ENCODE data around the gene LPA.

The LPA gene

DNA sequence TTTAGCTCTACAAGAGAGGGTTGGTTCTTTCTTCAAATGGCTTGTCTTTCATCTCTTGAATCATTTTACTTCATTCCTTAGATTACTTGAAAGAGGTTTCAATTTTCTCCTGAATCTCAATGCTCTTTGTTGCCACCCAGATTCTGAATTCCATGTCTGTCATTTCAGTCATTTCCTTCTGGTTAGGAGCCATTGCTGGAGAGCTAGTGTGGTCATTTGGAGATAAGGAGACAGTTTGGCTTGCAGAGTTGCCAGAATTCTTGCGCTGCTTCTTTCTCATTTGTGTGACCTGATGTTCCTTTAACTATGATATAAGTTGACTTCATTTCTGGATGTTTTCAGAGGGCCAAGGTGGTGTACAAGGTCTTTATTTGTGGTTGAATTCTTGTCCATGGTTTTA, 158.1 kb downstream of the LPA start:
- DNase-seq (ENCODE audit: low spot score) (no peak), ATAC-seq (ENCODE audit: low read depth) (no peak)
- H3K27ac ChIP-seq (ENCODE audit: poor library complexity, severe bottlenecking) = no peak overlapping the region
- H3K9me3 ChIP-seq (ENCODE audit: severe bottlenecking) = no peaks in the 10 kb centered on the region
- TF ChIP-seq, protein P1, sequence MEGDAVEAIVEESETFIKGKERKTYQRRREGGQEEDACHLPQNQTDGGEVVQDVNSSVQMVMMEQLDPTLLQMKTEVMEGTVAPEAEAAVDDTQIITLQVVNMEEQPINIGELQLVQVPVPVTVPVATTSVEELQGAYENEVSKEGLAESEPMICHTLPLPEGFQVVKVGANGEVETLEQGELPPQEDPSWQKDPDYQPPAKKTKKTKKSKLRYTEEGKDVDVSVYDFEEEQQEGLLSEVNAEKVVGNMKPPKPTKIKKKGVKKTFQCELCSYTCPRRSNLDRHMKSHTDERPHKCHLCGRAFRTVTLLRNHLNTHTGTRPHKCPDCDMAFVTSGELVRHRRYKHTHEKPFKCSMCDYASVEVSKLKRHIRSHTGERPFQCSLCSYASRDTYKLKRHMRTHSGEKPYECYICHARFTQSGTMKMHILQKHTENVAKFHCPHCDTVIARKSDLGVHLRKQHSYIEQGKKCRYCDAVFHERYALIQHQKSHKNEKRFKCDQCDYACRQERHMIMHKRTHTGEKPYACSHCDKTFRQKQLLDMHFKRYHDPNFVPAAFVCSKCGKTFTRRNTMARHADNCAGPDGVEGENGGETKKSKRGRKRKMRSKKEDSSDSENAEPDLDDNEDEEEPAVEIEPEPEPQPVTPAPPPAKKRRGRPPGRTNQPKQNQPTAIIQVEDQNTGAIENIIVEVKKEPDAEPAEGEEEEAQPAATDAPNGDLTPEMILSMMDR (IDR thresholded peaks at IDR 0.05; ENCODE audit: poor library complexity, severe bottlenecking) = no peak
- no peaks in the 10 kb centered on the region for H3K4me1 ChIP-seq (ENCODE audit: insufficient read depth, poor library complexity, severe bottlenecking)
- no peaks in the 10 kb centered on the region for H3K36me3 ChIP-seq (ENCODE audit: low read depth)
- no peak overlapping the region for H3K4me3 ChIP-seq (ENCODE audit: severe bottlenecking)
- H3K27me3 ChIP-seq (ENCODE audit: insufficient read depth, poor library complexity, severe bottlenecking) = no peaks in the 10 kb centered on the region

DNA sequence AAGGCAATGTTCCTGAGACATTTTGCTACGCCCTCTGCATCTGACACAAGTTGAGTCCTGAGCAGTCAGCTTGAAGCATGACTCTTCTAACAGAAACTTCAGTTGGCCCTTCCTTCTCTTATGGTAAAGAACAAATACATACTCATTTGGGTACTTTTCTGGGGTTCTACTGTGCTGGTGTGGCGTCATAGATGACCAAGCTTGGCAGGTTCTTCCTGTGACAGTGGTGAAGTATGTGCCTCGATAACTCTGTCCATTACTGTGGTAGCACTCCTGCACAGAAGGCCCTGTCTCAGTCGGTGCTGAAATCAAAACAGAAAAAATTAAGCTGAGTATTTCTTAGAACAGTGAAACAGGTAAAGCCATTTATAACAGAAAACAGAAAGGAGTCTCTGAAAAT, 163.4 kb downstream of the LPA start:
- TF ChIP-seq, protein P1 (IDR thresholded peaks at IDR 0.05; ENCODE audit: poor library complexity, severe bottlenecking) = no peak
- DNase-seq (ENCODE audit: low spot score) = no peak
- no peaks in the 10 kb centered on the region for H3K9me3 ChIP-seq (ENCODE audit: severe bottlenecking)

DNA sequence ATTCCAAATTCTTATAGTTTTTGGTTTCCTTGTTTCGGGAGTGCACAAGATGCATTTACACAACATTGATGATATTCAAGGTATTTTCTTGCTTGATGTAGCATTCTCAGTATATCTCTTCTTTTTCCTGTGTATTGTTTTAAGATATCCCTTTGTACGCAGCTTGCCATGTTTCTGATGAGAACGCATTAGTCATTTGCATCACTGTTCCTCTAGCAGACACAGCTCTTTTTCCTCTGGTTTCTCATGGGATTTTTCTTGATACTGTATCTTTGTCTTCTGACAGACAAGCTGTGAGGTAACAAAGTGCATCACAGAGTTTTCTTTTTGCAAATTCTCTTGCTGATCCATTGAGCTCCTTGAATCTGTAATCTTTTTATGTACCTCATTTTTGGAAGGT, 169.5 kb downstream of the LPA start:
- TF ChIP-seq, protein P1 (IDR thresholded peaks at IDR 0.05; ENCODE audit: poor library complexity, severe bottlenecking) = no peak
- ATAC-seq (ENCODE audit: low read depth) = no peak
- Histone ChIP-seq H3K27me3 (ENCODE audit: insufficient read depth, poor library complexity, severe bottlenecking) (no peaks in the 10 kb centered on the region), H3K4me3 (ENCODE audit: severe bottlenecking) (no peak overlapping the region), H3K4me1 (ENCODE audit: insufficient read depth, poor library complexity, severe bottlenecking) (no peaks in the 10 kb centered on the region), H3K36me3 (ENCODE audit: low read depth) (no peaks in the 10 kb centered on the region), H3K9me3 (ENCODE audit: severe bottlenecking) (no peaks in the 10 kb centered on the region), H3K27ac (ENCODE audit: poor library complexity, severe bottlenecking) (no peak overlapping the region)
- DNase-seq (ENCODE audit: low spot score) = no peak

More for the DNA sequence above, 163.4 kb downstream of the LPA start:
- Histone ChIP-seq H3K4me3 (ENCODE audit: severe bottlenecking) (no peak overlapping the region), H3K4me1 (ENCODE audit: insufficient read depth, poor library complexity, severe bottlenecking) (no peaks in the 10 kb centered on the region), H3K27ac (ENCODE audit: poor library complexity, severe bottlenecking) (no peak overlapping the region), H3K36me3 (ENCODE audit: low read depth) (no peaks in the 10 kb centered on the region), H3K27me3 (ENCODE audit: insufficient read depth, poor library complexity, severe bottlenecking) (no peaks in the 10 kb centered on the region)
- no peak for ATAC-seq (ENCODE audit: low read depth)

DNA sequence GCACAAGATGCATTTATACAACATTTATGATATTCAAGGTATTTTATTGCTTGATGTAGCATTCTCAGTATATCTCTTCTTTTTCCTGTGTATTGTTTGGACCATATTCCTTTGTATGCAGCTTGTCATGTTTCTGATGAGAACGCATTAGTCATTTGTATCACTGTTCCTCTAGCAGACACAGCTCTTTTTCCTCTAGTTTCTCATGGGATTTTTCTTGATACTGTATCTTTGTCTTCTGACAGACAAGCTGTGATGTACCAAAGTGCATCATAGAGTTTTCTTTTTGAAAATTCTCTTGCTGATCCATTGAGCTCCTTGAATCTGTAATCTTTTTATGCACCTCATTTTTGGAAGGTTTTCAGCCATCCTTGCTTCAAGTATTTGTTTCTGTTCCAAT, 175.0 kb downstream of the LPA start:
- Histone ChIP-seq H3K4me1 (ENCODE audit: insufficient read depth, poor library complexity, severe bottlenecking) (no peaks in the 10 kb centered on the region), H3K9me3 (ENCODE audit: severe bottlenecking) (no peaks in the 10 kb centered on the region), H3K27ac (ENCODE audit: poor library complexity, severe bottlenecking) (no peak overlapping the region), H3K27me3 (ENCODE audit: insufficient read depth, poor library complexity, severe bottlenecking) (no peaks in the 10 kb centered on the region), H3K4me3 (ENCODE audit: severe bottlenecking) (no peak overlapping the region), H3K36me3 (ENCODE audit: low read depth) (no peaks in the 10 kb centered on the region)
- TF ChIP-seq, protein P1 (IDR thresholded peaks at IDR 0.05; ENCODE audit: poor library complexity, severe bottlenecking) = no peak
- ATAC-seq (ENCODE audit: low read depth) = no peak
- DNase-seq (ENCODE audit: low spot score) = no peak

DNA sequence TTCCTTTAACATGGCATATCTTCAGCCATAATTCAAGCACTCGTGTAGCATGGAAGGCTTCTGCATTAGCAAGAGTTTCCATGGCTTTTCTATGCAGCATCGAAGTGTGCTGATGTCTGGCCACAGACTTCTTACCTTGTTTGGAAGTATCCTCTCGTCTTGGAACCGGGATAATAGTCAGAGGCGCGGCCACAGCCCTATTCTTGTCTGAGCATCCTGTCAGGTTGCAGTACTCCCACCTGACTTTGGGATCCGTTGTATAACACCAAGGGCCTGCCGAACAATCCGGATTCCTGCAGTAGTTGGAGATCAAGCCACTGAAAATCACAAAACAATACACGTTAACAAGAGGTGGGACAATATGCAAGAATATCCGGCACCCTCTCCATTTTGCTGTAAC, 177.0 kb downstream of the LPA start:
- H3K9me3 ChIP-seq (ENCODE audit: severe bottlenecking) = no peaks in the 10 kb centered on the region
- H3K4me3 ChIP-seq (ENCODE audit: severe bottlenecking) = no peak overlapping the region
- TF ChIP-seq, protein P1 (IDR thresholded peaks at IDR 0.05; ENCODE audit: poor library complexity, severe bottlenecking) = no peak
- H3K36me3 ChIP-seq (ENCODE audit: low read depth) = no peaks in the 10 kb centered on the region
- no peak for DNase-seq (ENCODE audit: low spot score)
- ATAC-seq (ENCODE audit: low read depth) = no peak
- no peaks in the 10 kb centered on the region for H3K27me3 ChIP-seq (ENCODE audit: insufficient read depth, poor library complexity, severe bottlenecking)
- no peaks in the 10 kb centered on the region for H3K4me1 ChIP-seq (ENCODE audit: insufficient read depth, poor library complexity, severe bottlenecking)
- H3K27ac ChIP-seq (ENCODE audit: poor library complexity, severe bottlenecking) = no peak overlapping the region

Data from RWPE2 (cell line).